GM23338 (cell line): Measurements from ENCODE around the gene GSTA2. TPM values are rescaled to one million over a fixed set of nuclear protein-coding genes. Genes with fewer than 3 reads are reported as not detected.

Source experiments
- ATAC-seq: fragments of 200-7000 bp; cut with Tn5 transposase; 3 replicates; pipeline ENCODE4 v1.9.1; 2020
- DNase-seq: peaks from one replicate; pipeline ENCODE4 v3.0.0-alpha.2; 2015; ENCODE audit warnings: low spot score
- H2AFZ ChIP-seq: fragments of 200-600 bp; sonication (generic); 2 replicates; pipeline ENCODE4 v1.8.0; 2016; ENCODE audit warnings: antibody characterized with exemption, mild to moderate bottlenecking, moderate library complexity
- H3F3A ChIP-seq: fragments of 200-600 bp; sonication (generic); replicated peaks from 2 replicates; pipeline ENCODE4 v1.8.0; 2017; ENCODE audit warnings: antibody characterized with exemption, mixed run types, low read depth
- H3K27ac ChIP-seq: fragments of 200-600 bp; sonication (generic); 2 replicates; pipeline ENCODE4 v1.6.1; 2016; ENCODE audit warnings: low read depth
- H3K27me3 ChIP-seq: fragments of 200-600 bp; sonication (generic); 2 replicates; pipeline ENCODE4 v1.8.0; 2016; ENCODE audit warnings: mild to moderate bottlenecking, mixed run types, moderate library complexity; ENCODE audit not compliant: insufficient read depth
- H3K36me3 ChIP-seq: fragments of 200-600 bp; sonication (generic); 2 replicates; pipeline ENCODE4 v1.8.0; 2016; ENCODE audit warnings: mild to moderate bottlenecking; ENCODE audit not compliant: insufficient read depth
- H3K4me1 ChIP-seq: fragments of 200-600 bp; sonication (generic); 2 replicates; pipeline ENCODE4 v1.8.0; 2016; ENCODE audit warnings: mild to moderate bottlenecking, moderate library complexity; ENCODE audit not compliant: insufficient read depth
- H3K4me2 ChIP-seq: fragments of 200-600 bp; sonication (generic); 2 replicates; pipeline ENCODE4 v1.7.1; 2017; ENCODE audit warnings: mixed run types
- H3K4me3 ChIP-seq: fragments of 200-600 bp; sonication (generic); 2 replicates; pipeline ENCODE4 v1.6.1; 2016; ENCODE audit warnings: mixed run types
- H3K79me2 ChIP-seq: fragments of 200-600 bp; sonication (generic); replicated peaks from 2 replicates; pipeline ENCODE4 v1.8.0; 2017; ENCODE audit warnings: mild to moderate bottlenecking; ENCODE audit not compliant: insufficient read depth
- H3K9me2 ChIP-seq: fragments of 200-600 bp; sonication (generic); 2 replicates; pipeline ENCODE4 v1.8.0; 2017; ENCODE audit not compliant: insufficient read depth
- H4K20me1 ChIP-seq: fragments of 200-600 bp; sonication (generic); replicated peaks from 2 replicates; pipeline ENCODE4 v1.8.0; 2017; ENCODE audit warnings: mild to moderate bottlenecking; ENCODE audit not compliant: insufficient read depth
- H3K27ac Mint-ChIP-seq: 2 replicates; pipeline ENCODE4 v1.8.0; 2020; ENCODE audit warnings: inconsistent platforms, mild to moderate bottlenecking, moderate library complexity, mixed read lengths
- H3K27me3 Mint-ChIP-seq: 3 replicates; pipeline ENCODE4 v1.8.0; 2022; ENCODE audit warnings: low read depth, mild to moderate bottlenecking, moderate library complexity, mixed read lengths, inconsistent platforms; ENCODE audit not compliant: insufficient read depth, poor library complexity
- H3K36me3 Mint-ChIP-seq: 3 replicates; pipeline ENCODE4 v1.8.0; 2021; ENCODE audit warnings: low read depth, mild to moderate bottlenecking, inconsistent platforms, moderate library complexity, mixed read lengths
- H3K4me1 Mint-ChIP-seq: 3 replicates; pipeline ENCODE4 v1.8.0; 2020; ENCODE audit warnings: mild to moderate bottlenecking, inconsistent platforms, mixed read lengths
- H3K4me3 Mint-ChIP-seq: 3 replicates; pipeline ENCODE4 v1.8.0; 2021; ENCODE audit warnings: moderate library complexity, mild to moderate bottlenecking, inconsistent platforms, mixed read lengths
- H3K9me3 Mint-ChIP-seq: 3 replicates; pipeline ENCODE4 v1.8.0; 2020; ENCODE audit warnings: moderate library complexity, mild to moderate bottlenecking, inconsistent platforms, mixed read lengths
- EZH2 ChIP-seq: fragments of 200-600 bp; sonication (generic); IDR thresholded peaks from one replicate; pipeline ENCODE4 v1.8.0; 2017; ENCODE audit warnings: antibody characterized with exemption, mild to moderate bottlenecking, low read depth; ENCODE audit not compliant: unreplicated experiment
- POLR2AphosphoS5 ChIP-seq: IDR thresholded peaks from 2 replicates; pipeline ENCODE4 v1.6.1; 2016; ENCODE audit warnings: antibody characterized with exemption, low read depth
- STAT1 ChIP-seq: IDR thresholded peaks from one replicate; pipeline ENCODE4 v1.6.1; 2016; ENCODE audit warnings: antibody characterized with exemption; ENCODE audit not compliant: unreplicated experiment
- polyA plus RNA-seq: library from polyadenylated mRNA; unstranded; fragments of >200 nt; fragmentation: Nextera tagmentation; extraction: Ambion mirVana; gene quantifications from 2 replicates; pipeline ENCODE4 v1.2.1, GENCODE V29; 2016
- total RNA-seq: library from RNA; depleted of rRNA; stranded (reverse); fragments of >200 nt; shearing (Covaris generic); gene quantifications from 2 replicates; pipeline ENCODE4 v1.2.3, GENCODE V29; 2014
- TF ChIP-seq, protein P1 (sequence below): IDR thresholded peaks from one replicate; pipeline ENCODE4 v1.6.1; 2018; ENCODE audit warnings: antibody characterized with exemption; ENCODE audit not compliant: unreplicated experiment
- TF ChIP-seq, protein P2 (sequence below): fragments of 250-450 bp; sonication (Bioruptor Pico); IDR thresholded peaks from 2 replicates; pipeline ENCODE4 v1.5.0; 2020; ENCODE audit warnings: mild to moderate bottlenecking, moderate library complexity

GSTA2 gene
- total and polyA plus RNA-seq, 2 experiments from 2014 or later = not detected

- TF ChIP-seq, protein P1, sequence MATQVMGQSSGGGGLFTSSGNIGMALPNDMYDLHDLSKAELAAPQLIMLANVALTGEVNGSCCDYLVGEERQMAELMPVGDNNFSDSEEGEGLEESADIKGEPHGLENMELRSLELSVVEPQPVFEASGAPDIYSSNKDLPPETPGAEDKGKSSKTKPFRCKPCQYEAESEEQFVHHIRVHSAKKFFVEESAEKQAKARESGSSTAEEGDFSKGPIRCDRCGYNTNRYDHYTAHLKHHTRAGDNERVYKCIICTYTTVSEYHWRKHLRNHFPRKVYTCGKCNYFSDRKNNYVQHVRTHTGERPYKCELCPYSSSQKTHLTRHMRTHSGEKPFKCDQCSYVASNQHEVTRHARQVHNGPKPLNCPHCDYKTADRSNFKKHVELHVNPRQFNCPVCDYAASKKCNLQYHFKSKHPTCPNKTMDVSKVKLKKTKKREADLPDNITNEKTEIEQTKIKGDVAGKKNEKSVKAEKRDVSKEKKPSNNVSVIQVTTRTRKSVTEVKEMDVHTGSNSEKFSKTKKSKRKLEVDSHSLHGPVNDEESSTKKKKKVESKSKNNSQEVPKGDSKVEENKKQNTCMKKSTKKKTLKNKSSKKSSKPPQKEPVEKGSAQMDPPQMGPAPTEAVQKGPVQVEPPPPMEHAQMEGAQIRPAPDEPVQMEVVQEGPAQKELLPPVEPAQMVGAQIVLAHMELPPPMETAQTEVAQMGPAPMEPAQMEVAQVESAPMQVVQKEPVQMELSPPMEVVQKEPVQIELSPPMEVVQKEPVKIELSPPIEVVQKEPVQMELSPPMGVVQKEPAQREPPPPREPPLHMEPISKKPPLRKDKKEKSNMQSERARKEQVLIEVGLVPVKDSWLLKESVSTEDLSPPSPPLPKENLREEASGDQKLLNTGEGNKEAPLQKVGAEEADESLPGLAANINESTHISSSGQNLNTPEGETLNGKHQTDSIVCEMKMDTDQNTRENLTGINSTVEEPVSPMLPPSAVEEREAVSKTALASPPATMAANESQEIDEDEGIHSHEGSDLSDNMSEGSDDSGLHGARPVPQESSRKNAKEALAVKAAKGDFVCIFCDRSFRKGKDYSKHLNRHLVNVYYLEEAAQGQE = no peak
- TF ChIP-seq EZH2 = no peak
- TF ChIP-seq, protein P2, sequence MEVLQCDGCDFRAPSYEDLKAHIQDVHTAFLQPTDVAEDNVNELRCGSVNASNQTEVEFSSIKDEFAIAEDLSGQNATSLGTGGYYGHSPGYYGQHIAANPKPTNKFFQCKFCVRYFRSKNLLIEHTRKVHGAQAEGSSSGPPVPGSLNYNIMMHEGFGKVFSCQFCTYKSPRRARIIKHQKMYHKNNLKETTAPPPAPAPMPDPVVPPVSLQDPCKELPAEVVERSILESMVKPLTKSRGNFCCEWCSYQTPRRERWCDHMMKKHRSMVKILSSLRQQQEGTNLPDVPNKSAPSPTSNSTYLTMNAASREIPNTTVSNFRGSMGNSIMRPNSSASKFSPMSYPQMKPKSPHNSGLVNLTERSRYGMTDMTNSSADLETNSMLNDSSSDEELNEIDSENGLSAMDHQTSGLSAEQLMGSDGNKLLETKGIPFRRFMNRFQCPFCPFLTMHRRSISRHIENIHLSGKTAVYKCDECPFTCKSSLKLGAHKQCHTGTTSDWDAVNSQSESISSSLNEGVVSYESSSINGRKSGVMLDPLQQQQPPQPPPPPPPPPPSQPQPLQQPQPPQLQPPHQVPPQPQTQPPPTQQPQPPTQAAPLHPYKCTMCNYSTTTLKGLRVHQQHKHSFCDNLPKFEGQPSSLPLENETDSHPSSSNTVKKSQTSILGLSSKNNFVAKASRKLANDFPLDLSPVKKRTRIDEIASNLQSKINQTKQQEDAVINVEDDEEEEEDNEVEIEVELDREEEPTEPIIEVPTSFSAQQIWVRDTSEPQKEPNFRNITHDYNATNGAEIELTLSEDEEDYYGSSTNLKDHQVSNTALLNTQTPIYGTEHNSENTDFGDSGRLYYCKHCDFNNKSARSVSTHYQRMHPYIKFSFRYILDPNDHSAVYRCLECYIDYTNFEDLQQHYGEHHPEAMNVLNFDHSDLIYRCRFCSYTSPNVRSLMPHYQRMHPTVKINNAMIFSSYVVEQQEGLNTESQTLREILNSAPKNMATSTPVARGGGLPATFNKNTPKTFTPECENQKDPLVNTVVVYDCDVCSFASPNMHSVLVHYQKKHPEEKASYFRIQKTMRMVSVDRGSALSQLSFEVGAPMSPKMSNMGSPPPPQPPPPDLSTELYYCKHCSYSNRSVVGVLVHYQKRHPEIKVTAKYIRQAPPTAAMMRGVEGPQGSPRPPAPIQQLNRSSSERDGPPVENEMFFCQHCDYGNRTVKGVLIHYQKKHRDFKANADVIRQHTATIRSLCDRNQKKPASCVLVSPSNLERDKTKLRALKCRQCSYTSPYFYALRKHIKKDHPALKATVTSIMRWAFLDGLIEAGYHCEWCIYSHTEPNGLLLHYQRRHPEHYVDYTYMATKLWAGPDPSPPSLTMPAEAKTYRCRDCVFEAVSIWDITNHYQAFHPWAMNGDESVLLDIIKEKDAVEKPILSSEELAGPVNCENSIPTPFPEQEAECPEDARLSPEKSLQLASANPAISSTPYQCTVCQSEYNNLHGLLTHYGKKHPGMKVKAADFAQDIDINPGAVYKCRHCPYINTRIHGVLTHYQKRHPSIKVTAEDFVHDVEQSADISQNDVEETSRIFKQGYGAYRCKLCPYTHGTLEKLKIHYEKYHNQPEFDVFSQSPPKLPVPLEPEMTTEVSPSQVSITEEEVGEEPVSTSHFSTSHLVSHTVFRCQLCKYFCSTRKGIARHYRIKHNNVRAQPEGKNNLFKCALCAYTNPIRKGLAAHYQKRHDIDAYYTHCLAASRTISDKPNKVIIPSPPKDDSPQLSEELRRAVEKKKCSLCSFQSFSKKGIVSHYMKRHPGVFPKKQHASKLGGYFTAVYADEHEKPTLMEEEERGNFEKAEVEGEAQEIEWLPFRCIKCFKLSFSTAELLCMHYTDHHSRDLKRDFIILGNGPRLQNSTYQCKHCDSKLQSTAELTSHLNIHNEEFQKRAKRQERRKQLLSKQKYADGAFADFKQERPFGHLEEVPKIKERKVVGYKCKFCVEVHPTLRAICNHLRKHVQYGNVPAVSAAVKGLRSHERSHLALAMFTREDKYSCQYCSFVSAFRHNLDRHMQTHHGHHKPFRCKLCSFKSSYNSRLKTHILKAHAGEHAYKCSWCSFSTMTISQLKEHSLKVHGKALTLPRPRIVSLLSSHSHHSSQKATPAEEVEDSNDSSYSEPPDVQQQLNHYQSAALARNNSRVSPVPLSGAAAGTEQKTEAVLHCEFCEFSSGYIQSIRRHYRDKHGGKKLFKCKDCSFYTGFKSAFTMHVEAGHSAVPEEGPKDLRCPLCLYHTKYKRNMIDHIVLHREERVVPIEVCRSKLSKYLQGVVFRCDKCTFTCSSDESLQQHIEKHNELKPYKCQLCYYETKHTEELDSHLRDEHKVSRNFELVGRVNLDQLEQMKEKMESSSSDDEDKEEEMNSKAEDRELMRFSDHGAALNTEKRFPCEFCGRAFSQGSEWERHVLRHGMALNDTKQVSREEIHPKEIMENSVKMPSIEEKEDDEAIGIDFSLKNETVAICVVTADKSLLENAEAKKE (CRISPR knock-in tag) = no peak
Measured at GRCh38 chr6:52725143-52725534, 38.1 kb downstream of the GSTA2 start (continued).

- ATAC-seq (peak; percentile 100), DNase-seq (peak; percentile 78)
- Histone ChIP-seq H3K9me2 (peaks cover 11% of the 10 kb centered on the region), H3K27ac (no peak overlapping the region), H3F3A (no peaks in the 10 kb centered on the region), H3K79me2 (no peaks in the 10 kb centered on the region), H4K20me1 (no peaks in the 10 kb centered on the region), H3K4me3 (no peak overlapping the region), H3K4me2 (no peak overlapping the region), H3K27me3 (no peaks in the 10 kb centered on the region), H3K4me1 (no peaks in the 10 kb centered on the region), H2AFZ (peak overlapping the region; percentile 30; the same call in 1 of the 2 replicates), H3K36me3 (no peaks in the 10 kb centered on the region)
- H3K36me3 Mint-ChIP-seq = no peaks in the 10 kb centered on the region
- peaks cover 5% of the 10 kb centered on the region for H3K27me3 Mint-ChIP-seq
- H3K4me1 Mint-ChIP-seq = peaks cover 19% of the 10 kb centered on the region
- H3K9me3 Mint-ChIP-seq = no peaks in the 10 kb centered on the region; the same call in 2 of the 3 replicates
- H3K4me3 Mint-ChIP-seq = no peak overlapping the region
- H3K27ac Mint-ChIP-seq = peak overlapping the region; percentile 37; the same call in 1 of the 2 replicates
- TF ChIP-seq STAT1 (no peak), POLR2AphosphoS5 (no peak)
Measured at GRCh38 chr6:52724406-52725121, 38.7 kb downstream of the GSTA2 start.
